ENCODE measurements around the gene NAALADL2. TPM values are rescaled to one million over a fixed set of nuclear protein-coding genes. Genes with fewer than 3 reads are reported as not detected.

The NAALADL2 gene
- total RNA-seq, 1 donor from 2014 or later, result 5.2 TPM

DNA sequence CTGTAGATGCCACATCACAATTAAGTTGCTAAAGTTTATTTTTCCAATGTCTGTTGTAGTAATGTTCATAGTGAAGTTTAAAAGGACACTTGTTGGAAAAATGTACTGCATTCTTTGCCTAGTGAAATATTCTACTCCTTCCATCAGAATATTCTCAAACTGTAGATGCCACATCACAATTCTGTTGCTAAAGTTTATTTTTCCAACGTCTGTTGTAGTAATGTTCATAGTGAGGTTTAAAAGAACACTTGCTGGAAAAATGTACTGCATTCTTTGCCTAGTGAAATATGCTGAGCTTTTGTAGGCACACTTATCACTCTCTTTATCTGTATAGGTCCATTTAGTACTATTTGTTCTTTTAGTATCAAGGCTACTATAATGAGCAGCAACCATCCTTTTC is 836.1 kb downstream of the NAALADL2 start:
- DNase-seq (ENCODE audit: missing footprints) (no peak), ATAC-seq (no peak)
- intact Hi-C loops (cut with DNase I), result no loop called here

DNA sequence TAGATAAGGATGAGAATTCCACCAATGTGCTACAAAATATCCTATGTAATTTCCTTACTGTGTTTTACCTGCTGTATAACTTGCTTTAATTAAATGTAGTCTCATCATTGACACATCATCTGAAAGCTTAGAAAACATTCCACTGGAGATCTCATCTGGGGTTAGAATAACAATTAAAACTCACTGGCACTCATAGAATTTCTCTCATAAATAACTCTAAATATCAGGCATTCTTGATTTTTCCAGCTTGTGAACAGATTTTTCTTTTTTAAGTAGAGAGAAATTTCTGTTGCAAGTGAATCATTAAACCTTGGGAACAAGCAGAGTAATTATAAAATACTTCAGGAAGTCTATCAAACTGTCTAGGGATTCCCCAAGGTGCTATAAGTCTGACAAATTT is 843.8 kb downstream of the NAALADL2 start:
- ATAC-seq (no peak), DNase-seq (ENCODE audit: missing footprints) (no peak)
- intact Hi-C loops (cut with DNase I), result no loop called here

DNA sequence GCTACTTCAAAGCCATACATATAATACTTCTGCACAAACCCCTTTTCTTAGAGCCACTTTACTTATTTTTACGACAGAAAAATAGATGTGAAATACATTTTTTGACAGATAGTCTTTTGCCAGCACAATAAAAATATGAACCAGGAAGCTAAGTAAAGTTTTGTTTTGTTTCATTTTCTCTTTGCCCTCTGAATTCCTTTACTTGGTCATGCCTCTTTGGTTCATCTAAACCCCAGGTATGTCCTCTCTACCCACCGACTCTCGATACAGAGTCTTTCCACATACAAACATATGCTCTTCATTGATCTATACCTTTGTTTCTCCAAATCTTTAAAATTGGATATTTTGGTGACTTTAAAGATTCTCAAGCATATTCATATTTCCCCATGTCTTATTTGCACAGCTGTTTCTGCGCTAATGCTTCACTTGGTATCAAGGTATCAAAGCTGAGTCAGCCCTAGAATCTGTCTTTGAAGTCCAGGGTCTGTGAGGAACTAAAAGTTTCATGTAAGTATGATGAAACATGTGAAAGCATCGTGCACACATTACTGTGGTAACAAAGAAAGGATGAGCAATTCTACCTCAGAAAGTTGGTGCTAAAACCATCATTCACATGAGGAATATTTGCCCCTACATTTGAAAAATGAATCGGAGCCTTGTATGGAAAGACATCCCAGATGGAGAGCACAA is 845.4 kb downstream of the NAALADL2 start:
- intact Hi-C loops (cut with DNase I), result no loop called here
- DNase-seq (ENCODE audit: missing footprints) (no peak), ATAC-seq (no peak)

DNA sequence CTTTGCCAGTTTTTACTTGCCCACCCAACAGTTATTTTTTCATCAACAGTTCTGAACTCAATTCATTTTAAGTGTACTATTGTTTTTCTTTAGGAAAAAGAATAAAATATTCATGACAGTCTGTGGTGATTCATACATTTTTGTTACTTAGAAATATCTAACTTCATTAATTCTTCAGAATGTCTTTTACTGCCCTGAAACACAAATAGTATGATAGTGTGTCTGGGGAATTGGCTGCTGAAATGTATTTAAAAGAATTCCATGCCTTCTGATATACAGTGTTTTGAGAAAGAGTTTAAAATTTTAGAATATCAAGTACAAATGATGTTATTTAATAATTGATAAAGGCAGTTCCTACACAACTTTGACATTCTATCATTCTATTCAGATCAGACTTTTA is 854.1 kb downstream of the NAALADL2 start:
- DNase-seq (ENCODE audit: missing footprints), result no peak
- intact Hi-C loops (cut with DNase I), result no loop called here
- no peak for ATAC-seq

DNA sequence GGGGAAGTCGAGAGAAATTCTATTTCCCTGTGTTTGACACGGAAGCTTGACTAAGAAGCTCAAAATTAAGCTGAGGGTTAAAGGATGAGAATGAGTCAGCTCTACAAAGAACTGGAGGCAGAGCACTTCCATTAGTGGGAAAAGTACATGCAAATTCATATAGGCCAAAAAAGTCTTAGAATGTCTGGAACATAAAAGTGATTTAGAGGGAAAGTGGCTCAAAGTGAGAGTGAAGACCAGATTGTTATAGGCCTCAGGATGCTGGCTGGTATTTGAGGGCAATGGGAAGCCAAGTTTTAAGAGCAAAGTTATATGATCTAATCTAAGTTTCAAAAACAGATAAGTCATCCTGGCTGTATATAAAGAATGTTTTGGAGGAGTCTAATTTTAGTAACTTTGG is 857.3 kb downstream of the NAALADL2 start:
- DNase-seq (ENCODE audit: missing footprints), result no peak
- no peak for ATAC-seq
- intact Hi-C loops (cut with DNase I), result no loop called here

DNA sequence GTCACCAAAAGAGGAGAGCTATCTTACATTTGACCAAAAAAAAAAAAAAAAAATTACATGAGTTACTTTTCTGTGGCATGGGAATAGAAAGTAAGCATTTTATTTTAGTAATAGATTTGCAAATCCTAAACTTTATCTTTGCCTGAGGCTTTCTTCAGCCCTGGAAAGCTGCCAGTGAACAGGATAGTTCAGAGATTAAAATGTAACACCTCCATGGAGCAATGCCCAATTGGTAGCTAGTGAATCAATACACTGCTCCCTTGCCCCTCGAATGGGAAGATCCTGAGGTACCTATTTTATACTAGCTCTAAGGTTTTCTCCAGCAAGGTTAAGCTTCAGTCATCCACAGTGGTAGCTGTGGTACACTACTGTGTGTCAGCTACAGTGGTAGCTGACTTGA is 867.1 kb downstream of the NAALADL2 start:
- DNase-seq (ENCODE audit: missing footprints) (no peak), ATAC-seq (no peak)
- intact Hi-C loops (cut with DNase I), result no loop called here

DNA sequence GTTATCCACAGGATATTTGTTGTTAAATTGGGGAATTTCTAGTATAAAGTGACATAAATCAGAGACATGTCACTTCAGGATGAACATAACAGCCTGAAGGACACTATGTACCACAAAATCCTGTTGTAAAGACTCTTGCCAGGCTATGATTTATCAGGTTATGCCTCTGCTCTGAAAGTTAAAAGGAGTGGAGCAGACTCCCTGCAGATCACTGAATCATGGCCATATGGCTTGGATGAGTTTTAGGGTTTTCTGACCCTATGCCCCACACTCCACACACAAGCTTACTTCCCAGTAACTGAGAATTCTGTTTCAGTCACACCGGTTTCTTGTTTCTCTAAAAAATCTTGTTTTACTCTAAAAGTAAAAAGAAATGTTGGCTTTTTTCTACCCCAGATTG is 869.4 kb downstream of the NAALADL2 start:
- ATAC-seq (no peak), DNase-seq (ENCODE audit: missing footprints) (no peak)
- intact Hi-C loops (cut with DNase I), result no loop called here

DNA sequence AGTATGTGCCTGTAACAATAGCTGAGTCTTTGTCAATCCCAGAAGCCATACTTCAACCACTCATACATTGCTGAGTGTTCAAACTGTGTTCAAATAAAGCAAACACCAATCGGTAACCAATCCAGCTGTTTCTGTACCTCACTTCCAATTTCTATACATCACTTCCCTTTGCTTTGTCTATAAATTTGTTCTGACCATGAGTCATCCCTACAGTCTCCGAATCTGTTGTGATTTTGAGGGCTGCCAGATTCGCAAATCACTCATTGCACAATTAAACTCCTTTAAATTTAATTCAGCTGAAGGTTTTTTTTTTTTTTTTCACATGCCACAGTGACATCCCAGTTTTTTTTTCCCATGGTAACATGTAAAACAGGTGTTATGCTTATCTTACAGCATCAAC is 870.3 kb downstream of the NAALADL2 start:
- intact Hi-C loops (cut with DNase I), result no loop called here

DNA sequence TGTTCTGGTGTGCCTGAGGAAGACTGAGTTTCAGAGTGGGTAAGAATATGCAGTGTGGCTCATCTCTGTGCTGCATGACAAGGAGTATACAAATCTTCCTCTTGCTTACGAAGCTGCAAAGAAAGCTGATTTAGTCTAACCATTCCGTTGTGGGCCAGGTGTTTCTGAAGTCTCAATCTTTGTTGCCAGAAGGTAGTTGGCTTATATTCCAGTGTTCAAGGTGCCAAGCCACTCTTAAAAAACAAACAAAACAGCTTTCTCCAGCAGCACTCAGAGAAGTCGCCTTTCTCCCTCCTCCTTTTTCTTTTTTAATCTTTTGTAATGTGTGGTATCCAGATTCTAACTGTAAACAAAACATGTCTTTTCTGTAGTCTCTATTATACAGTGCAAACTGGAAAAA is 872.4 kb downstream of the NAALADL2 start:
- DNase-seq (ENCODE audit: missing footprints) (no peak), ATAC-seq (no peak)
- intact Hi-C loops (cut with DNase I), result no loop called here

More for the DNA sequence above, 870.3 kb downstream of the NAALADL2 start:
- DNase-seq (ENCODE audit: missing footprints) (no peak), ATAC-seq (no peak)

DNA sequence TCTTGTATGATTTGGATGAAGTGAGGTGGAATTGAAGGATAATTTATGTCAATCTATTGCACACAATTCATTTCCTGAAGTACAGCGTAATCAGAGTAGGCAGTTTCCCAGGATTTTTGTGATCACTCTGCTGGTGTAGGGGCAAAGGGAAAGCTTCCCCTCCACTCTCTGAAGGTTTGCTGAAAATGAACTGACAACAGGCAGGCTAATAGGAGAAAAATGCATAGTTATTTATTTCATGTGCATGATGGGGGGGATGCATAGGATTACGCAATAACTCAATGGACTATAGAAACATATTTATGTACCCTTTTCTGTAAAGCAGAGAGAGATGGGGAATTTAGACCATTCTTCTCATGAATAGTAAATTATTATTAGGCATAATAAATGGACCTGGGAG is 872.9 kb downstream of the NAALADL2 start:
- DNase-seq (ENCODE audit: missing footprints), result no peak
- ATAC-seq, result no peak
- intact Hi-C loops (cut with DNase I), result no loop called here

DNA sequence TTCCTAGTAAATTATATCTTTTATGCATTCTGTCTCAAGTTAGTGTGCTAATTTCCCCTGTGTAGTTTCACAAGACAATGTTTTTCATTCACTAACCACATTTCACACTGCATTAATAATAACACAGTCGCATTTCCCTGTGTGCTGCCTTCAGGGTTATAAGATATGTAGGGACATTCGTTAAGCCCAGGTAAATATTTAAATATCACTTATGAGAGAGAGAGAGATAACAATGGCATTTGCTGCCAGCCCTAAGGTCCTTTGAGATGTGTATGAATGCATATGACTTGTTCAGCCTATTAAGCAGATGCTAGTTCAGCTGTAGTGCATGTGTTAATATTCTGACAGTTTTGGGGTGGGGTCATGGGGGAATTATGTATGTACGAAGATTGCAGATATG is 876.7 kb downstream of the NAALADL2 start:
- no peak for ATAC-seq
- intact Hi-C loops (cut with DNase I), result no loop called here

DNA sequence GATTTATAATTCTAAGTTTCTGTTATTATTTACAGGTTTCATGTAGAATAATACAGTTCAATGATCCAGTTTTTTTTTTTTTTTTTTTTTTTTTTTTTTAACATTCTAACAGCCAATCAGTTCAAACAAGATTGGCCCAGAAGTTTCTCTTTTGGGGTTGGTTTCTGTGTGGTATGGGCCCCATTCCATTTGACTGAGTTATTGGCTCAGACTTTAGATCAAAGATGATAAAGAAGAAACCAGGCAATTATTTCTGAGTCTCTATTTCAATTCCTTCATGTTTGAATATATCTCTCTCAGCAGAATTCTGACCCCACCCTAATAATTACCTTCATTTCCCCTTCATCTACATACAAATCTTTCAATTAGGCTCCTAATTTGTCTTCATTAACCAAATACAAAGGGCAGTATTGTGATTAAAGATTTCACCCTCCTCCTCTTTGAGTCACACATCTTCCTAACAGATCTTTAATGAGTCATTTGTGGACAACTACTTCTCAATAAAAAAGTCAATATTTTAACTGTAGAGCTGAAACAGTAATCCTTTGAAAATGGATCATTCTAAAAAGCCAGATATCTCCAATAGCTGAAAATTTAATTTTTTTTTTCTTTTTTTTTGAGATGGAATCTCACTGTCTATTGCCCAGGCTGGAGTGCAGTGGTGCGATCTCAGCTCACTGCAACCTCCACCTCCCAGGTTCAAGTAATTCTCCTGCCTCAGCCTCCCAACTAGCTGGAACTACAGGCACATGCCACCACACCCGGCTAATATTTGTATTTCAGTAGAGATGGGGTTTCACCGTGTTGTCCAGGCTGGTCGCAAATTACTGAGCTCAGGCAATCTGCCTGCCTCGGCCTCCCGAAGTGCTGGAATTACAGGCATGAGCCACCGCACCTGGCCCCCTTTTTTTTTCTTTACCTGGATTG is 878.8 kb downstream of the NAALADL2 start:
- intact Hi-C loops (cut with DNase I), result no loop called here
- no peak for DNase-seq (ENCODE audit: missing footprints)
- no peak for ATAC-seq

More for the DNA sequence above, 876.7 kb downstream of the NAALADL2 start:
- DNase-seq (ENCODE audit: missing footprints), result no peak

DNA sequence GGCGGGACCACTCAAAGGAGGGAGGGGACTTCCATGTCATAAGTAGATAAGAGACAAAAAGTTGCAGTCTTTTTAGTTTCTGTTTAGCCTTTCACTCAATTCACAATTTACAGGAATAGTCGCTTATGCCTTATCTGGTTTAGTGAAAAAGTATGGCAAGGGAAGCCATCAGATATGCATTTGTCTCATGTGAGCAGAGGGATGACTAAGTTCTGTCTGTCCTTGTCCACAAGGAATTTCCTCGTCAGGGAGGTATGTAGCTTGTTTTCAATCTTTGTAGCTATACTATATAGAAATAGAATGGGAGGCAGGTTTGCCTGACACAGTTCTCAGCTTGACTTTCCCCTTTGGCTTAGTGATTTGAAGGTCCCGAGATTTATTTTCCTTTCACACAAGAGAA is 882.8 kb downstream of the NAALADL2 start:
- intact Hi-C loops (cut with DNase I), result no loop called here

DNA sequence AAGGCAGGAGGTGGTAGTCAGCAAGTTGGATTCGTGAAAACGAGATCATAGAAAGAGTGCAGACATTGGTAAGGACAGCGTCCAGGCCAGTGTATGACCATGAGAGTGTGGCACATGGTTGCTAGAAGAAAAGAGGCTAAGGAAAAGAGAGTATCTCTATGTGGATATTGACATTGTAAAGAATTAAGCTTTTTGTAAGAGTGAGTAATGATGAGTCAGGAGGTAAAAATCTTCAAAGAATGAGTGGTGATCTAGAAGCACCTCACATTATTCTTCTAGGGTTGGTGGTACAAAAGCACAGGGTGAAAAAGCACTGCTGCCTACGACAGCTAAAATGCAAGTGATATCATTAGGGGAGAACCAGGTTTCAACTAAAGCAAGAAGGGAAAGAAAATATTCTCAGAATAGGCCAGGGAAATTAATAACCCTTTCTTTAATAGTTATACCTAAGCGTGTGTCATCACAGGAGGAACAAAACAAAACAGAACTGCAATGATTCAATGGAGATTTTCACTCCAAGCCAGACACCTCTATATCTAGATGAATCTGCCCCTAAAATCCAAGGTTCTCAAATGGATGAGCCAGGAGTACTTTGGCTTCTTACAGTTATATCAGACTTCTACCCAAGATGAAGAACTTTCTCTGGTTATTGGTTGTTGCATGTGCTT is 884.7 kb downstream of the NAALADL2 start:
- DNase-seq (ENCODE audit: missing footprints) (no peak), ATAC-seq (no peak)
- intact Hi-C loops (cut with DNase I), result no loop called here

More for the DNA sequence above, 882.8 kb downstream of the NAALADL2 start:
- DNase-seq (ENCODE audit: missing footprints) (no peak), ATAC-seq (no peak)

DNA sequence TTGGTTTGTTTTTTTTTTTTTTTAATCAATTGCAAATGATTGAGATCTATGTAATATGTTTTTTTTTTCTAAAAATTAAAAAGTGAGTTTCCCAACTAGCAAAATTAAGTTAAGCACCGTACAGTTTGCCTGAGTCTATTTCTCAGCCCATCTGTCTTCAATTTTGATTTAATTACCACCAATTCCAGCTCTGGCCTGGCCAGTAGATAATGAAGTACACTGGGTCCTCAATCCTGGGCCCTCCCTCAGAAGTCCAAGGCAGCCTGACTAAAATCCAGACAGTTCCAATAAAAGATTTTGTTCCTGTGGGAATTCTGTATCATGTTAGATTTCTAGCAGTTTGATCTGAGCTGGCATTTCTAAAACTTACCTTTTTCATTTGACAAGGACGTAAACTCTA is 887.2 kb downstream of the NAALADL2 start:
- intact Hi-C loops (cut with DNase I), result no loop called here
- no peak for DNase-seq (ENCODE audit: missing footprints)
- no peak for ATAC-seq

DNA sequence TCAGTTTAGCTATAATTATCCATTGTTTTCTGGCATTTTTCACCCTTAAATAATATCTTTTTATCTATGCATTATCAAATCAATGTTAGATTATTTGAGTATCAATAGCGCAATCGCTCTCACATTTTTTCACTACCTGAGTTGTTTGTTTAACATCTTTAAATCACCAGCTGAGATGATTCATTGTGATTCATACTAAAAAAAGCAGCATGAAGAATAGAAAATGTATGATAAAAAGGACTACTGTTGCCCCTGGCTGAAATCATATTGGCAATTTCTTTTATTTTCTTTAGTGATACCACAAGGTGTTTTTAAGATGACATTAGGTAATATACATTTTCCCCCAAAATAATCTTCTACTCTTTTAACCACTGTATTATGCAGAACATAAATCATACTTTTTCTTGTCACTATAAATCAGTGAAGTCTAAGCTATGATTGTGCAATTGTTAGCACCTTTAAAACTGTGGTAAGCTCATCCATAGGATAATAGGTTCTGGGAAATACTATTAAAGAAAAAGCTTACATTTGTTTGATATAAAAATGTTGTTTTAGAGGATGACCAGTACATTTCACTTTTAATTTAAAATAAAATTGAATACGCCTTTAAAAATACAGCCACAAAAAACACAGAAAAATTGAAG is 889.1 kb downstream of the NAALADL2 start:
- ATAC-seq (no peak), DNase-seq (ENCODE audit: missing footprints) (no peak)
- intact Hi-C loops (cut with DNase I), result no loop called here

DNA sequence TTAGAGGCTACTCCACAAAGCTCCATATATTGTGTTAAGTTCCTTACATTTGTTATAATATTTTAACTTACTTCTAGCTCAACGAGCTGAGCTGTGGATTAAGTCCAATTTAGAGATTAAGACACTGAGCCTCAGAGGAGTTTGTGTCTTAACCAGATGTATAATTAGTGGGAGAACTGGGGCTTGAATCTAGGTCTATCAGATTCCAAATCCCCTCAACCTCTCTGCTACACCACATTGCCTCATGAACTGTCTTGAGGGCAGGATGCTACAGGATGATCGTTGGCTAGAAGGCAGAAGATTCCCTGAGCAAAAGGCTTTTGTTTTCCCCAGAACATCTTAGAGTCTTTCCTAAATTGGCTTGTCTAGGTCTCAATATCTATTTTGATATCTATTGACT is 890.8 kb downstream of the NAALADL2 start:
- DNase-seq (ENCODE audit: missing footprints), result no peak
- intact Hi-C loops (cut with DNase I), result no loop called here
- no peak for ATAC-seq

DNA sequence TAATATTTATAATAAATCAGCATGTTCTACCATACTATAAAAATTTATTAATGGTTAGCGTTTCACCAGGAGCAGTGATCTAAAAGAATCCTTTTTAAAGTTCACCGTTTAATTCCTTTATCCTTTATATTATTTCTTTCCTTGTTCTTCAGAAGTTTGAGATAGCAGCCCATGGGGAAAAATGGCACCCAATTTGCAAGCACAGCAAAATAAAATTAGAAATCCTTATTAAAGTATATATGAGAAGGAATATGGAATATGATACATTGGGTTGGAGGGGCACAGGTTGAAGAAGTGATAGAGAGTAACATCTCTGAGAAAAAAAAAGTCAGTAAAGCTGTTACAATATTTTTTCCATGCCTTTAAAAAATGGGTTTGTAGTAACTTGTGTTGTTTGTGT is 892.0 kb downstream of the NAALADL2 start:
- DNase-seq (ENCODE audit: missing footprints) (no peak), ATAC-seq (no peak)
- intact Hi-C loops (cut with DNase I), result no loop called here

DNA sequence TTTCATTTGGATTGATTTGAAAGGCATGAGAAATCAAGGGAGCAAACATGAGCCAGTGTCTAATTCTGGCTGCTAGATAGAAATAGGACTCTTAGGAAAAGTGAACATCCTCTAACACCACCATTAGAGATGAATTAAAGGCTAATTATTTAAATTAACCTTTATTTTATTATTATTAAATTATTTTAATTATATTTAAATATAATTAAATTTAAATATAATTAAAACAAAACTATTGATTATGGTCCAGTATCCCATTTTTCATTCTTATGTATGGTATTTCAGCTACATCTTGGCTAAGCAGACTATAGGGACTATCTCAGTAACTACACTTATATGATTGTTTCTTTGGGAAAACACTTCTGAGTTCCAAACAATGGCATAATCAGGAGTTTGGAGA is 904.8 kb downstream of the NAALADL2 start:
- intact Hi-C loops (cut with DNase I), result no loop called here
- DNase-seq (ENCODE audit: missing footprints), result no peak
- ATAC-seq, result no peak

Data from Right ventricle myocardium inferior (tissue), 1 donor.